Activated CD4-positive, CD25-positive, alpha-beta regulatory T cell treated with anti-CD3 and anti-CD28 coated beads, Interleukin-2, amount 50 U/mL, for 24 hours (primary cell): Measurements from ENCODE around the gene CLPTM1L.
"Not testable (repeated sequence)": the region's sequence is repeated elsewhere in the genome, so short reads cannot be mapped to it uniquely, and the experiment has no call there.

Source experiments
- ATAC-seq, 2 donors: fragments of 150-1000 bp; cut with Tn5 transposase; one replicate each; pipeline ENCODE4 v1.10.0; 2021; ENCODE audit warnings: mild to moderate bottlenecking in 1 of 2, moderate library complexity in 1 of 2

The CLPTM1L gene

GRCh38 chr5:1359031-1359645 is 14.2 kb upstream of the CLPTM1L start:
- ATAC-seq, result no peak

GRCh38 chr5:1358726-1359025 is 13.8 kb upstream of the CLPTM1L start:
- no peak for ATAC-seq

- ATAC-seq, result no peak
These were observed 13.2 kb upstream of the CLPTM1L start for GRCh38 chr5:1357946-1358725.

DNA sequence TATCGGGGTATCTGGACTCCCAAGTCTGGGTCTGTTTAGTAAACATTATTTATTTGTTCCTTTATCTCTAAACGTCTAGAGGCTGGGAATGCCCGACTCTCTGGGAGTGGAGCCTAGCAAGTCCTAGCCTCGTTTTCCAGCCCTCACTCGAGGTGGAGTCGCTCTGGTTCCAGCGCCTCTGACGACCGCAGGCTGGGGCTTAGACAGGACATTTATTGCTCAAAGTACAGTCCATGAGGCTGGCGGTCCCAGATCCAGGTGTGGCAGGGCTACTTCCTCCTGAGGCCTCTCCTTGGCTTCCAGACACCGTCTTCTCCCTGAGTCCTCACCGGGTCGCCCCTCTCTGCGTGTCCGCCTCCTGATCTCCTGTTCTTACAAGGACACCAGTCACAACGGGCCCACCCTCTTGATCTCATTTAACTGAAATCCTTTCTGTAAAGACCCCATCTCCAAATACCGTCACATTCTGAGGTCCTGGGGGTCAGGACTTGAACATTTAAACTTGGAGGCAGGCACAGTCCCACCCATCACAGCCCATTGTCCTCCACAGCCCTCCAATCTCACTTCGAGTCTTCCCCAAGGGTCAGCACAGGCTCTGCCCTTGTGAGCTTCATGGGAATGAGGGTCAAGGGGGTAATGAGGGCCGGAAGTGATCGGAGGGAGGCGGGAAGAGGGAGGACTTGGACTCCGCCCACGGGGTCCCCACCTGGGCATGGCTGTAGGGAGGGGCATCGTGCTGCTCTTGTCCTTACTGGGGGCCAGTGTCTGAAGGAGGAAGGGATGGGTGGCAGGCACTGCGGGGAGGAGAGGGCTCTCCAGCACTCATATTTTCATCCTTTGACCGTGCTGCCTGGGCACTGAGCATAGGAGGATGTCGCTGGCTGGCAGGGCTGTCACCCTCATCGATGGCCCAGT is 12.2 kb upstream of the CLPTM1L start:
- no peak for ATAC-seq

GRCh38 chr5:1354576-1354975 is 9.7 kb upstream of the CLPTM1L start:
- ATAC-seq, result no peak

DNA sequence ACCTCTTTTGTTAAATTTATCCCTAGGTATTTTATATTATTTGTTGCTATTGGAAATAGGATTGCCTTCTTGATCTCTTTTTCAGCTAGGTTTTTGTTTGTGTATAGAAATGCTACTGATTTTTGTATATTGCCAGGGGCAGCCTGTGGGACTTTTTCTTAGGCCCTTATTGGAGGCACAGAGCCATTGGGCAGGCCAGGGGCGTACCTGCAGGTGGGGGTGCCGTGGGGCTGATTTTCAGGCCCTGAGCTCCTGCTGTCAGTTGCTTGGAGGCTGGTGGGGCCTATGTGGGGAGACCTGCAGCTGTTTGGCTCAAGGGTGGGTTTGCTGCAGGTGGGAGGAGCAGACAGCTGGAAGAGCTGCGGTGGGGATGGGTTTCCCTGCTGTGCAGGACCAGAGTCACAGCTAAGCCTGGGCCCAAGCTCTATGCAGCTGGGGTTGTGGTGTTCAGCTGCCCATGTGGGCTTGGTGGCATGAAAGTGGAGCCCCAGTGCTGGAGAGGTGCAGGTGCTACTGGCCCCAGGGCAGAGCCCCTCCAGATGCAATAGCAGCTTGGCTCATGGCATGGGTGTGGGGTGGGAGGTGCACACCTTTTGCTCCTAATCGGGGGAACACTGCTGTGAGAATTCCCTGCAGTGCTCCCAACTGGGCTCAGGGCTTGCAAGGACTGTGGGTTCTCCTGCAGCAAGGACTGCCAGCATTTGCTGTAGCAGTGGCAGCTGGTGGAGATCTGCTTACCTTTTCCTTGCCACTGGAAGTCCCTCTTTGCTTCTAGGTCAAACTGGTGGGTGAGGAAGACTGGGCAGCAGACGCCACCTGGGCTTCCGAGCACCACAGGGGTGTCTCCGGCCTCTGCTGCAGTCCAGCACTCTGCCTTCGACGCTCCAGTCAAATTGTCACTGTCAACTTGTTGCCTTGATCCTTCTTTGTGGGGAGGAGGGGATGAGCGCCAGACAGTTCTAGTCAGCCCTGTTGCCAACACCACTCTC is 7.6 kb upstream of the CLPTM1L start:
- ATAC-seq, result no peak

- ATAC-seq, result no peak
These were observed 6.3 kb upstream of the CLPTM1L start for GRCh38 chr5:1351156-1351555.

DNA sequence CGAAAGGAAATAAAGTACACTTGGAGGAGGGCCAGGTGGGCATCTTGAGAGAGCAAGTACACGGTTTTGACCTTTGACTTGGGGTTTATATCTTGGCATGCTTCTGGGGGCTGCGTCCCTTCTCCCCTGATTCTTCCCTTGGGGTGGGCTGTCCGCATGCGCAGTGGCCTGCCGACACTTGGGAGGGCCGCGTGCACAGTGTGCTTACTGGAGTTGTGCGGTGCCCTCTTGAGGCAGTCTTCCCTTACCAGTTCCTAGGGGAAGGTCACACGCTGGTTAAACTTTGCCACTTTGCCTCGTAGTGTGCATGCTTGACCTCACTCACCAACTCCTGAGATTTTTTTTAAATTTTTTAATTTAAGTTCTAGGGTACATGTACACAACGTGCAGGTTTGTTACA is 4.3 kb upstream of the CLPTM1L start:
- ATAC-seq, result no peak

DNA sequence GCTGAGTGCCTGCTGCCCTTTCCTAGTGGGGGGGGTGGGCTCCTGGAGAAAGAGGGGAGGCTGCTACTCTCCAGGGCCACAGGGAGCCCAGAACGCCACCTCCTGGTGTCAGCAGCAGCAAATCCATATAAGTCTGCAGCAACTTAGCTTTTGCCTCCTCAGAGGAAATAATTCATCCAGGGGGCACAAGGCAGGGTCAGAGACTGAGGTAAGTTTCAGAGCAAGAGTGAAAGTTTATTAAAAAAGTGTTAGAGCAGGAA is 4.0 kb upstream of the CLPTM1L start:
- no peak for ATAC-seq

- no peak for ATAC-seq
These were observed 2.7 kb upstream of the CLPTM1L start for GRCh38 chr5:1347571-1347970.

DNA sequence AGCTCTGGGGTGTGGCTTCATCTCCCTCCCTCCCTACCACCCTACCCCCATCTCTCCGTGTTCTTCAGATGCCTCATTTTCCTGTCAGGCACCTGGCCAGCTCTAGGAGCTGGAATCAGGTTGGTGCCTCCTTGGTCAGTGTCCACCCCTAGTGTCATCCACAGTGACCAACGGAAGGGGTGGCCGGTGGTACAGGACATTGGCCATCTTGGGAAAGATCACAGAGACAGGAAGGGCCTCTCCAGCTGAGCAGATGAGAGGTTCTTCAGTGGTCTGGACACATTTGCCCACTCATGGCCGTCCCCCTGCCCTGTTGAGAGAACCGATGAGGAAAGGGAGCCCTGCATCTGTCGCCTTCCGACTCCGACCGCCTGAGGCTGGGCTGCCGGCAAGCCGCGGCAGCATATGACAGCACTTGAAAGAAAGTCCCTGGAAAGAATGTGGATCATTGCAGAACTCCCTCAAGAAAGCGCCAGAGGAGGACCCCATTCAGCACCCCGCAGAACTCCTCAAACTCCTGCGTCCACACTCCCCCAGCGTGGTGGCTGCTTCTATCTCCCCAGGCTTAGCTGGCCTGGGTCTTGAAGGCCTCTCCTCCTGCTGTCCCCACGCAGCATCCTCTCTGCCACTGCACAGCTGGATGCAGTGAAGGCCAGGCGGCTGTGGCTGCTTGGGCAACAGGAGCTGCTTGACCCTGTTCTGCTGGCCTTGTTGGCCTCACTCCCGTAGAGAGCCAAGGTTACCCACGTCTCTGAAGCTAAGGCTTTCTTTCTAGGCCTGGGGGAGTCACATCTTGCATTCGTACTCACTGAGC is 1.9 kb upstream of the CLPTM1L start:
- ATAC-seq, result no peak

- no peak for ATAC-seq
These were observed 1.2 kb upstream of the CLPTM1L start for GRCh38 chr5:1345876-1346626.

DNA sequence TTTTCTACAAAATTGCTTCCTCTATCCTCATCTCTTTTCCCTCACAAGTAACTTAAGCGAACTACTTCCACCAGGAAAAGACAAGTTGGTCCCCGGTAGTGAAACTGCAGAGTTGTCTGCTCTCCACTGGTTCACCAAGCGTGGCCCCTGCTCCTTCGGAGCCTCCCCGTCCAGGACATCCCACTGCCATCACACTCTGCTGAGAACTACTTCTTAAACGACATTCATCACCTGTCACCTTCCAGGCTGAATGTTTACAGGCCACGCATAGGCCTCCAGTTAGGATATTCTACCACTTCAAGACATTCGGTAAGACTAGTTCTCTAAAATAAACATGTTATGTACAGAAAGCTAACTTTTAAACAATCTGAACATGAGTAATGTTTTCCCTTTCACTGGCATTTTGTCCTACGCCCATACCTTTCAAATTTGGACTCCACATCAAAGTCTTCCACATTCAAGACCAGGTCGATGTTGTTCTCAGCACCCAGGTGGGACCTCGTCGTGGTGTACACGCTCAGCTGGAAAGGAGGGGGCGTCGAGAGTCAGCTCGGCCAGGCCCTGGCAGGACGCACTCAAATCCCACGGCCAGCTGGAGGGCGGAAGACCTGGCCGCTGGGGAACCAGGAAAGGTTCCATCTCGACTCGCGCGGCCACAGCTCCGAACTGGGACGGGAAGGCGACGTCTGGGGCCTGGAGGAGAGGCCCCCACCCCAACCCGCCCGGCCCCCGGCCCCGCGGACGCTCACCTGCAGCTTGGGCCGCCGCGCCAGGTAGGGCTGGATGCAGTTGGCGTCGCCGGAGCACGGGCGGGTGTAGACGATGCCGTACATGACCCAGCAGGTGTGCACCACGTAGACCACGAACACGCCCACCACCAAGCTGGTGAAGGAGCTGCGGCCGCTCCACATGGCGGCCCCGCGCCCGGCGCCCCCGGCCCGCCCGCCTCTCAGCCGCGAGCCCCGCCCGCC is 683 bp downstream of the CLPTM1L start:
- ATAC-seq, result peak; percentile 27 to 30

DNA sequence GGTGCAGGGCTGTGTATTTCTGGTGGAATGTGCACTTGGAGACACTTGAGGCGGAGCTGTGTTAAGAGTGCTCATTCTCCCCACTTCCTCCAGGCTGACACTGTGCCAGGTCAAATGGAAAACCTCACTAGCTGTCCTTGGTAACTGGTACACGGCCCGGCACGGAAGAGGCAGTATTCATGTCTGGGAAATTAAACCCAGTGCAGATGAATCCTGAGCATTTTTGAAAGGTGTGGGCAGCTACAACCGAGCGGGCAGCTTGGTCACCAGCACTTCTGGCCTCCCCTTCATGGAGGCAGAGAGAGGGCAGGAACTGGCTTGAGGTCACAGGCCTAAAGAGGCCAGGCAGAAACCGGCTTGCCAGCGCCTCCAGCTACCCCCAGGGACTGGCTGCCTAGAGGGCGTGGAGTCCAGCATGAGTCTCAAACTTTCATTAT is 1.6 kb downstream of the CLPTM1L start:
- no peak for ATAC-seq

GRCh38 chr5:1342711-1343110 is 2.2 kb downstream of the CLPTM1L start:
- ATAC-seq, result not testable (repeated sequence)

DNA sequence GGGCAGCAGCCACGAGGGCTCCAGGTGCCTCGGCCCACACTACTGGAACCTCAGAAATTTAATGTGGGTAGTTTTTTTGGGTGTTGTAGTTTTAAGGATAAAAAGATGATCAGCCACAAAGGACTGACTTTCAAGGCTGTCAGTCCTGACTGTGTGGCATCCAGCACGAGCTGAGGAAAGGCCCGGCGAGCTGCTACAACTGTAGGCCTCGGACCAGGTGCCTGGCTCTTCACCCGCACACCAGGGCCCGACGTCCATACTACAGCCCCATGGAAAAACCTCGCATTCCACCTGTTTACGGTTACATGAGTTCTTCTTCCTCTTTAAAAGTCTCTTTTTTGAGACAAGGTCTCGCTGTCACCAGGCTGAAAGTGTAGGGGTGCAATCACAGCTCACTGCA is 2.6 kb downstream of the CLPTM1L start:
- no peak for ATAC-seq

DNA sequence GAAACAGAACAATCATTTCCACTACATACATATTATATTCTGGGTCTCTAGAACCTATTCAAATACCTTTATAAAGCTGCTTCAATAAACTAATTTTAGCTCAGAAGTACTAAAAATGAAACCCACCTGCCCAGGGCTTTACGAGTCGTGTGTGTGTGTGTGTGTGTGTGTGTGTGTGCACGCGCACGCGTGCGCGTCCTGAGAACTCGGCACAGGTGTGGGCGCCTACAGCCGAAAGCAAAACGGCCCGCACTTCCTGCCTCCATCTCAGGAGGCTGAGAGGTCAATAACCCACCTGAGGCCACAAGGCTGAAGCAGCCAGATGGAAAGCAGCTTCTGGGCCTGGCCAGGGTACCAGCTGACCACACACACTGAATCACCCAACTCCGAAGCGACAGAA is 3.0 kb downstream of the CLPTM1L start:
- ATAC-seq, result no peak

- ATAC-seq, result not testable (repeated sequence)
These were observed 5.1 kb downstream of the CLPTM1L start for GRCh38 chr5:1339818-1340210.

- not testable (repeated sequence) for ATAC-seq
These were observed 5.6 kb downstream of the CLPTM1L start for GRCh38 chr5:1339139-1339817.
